HG03354 (cell line): ENCODE data around the gene MACROD2.

ENCODE experiments used
- ATAC-seq: cut with Tn5 transposase; IDR thresholded peaks from one replicate; pipeline ENCODE4 v1.9.1; 2021; ENCODE audit warnings: mild to moderate bottlenecking; ENCODE audit not compliant: unreplicated experiment, poor library complexity, severe bottlenecking

The MACROD2 gene

GRCh38 chr20:14600527-14600926, 605.2 kb downstream of the MACROD2 start:
- no peak for ATAC-seq

GRCh38 chr20:14604143-14604542, 608.8 kb downstream of the MACROD2 start:
- no peak for ATAC-seq

- ATAC-seq = no peak
Measured at GRCh38 chr20:14609328-14610221, 614.3 kb downstream of the MACROD2 start.

- ATAC-seq = no peak
Measured at GRCh38 chr20:14611479-14611878, 616.2 kb downstream of the MACROD2 start.

GRCh38 chr20:14612391-14612790, 617.1 kb downstream of the MACROD2 start:
- ATAC-seq = no peak

GRCh38 chr20:14616003-14616402, 620.7 kb downstream of the MACROD2 start:
- ATAC-seq = no peak

- ATAC-seq = no peak
Measured at GRCh38 chr20:14617123-14617522, 621.8 kb downstream of the MACROD2 start.

GRCh38 chr20:14619411-14619810, 624.1 kb downstream of the MACROD2 start:
- no peak for ATAC-seq

GRCh38 chr20:14622796-14623195, 627.5 kb downstream of the MACROD2 start:
- no peak for ATAC-seq

- ATAC-seq = no peak
Measured at GRCh38 chr20:14631011-14631410, 635.7 kb downstream of the MACROD2 start.

GRCh38 chr20:14632906-14633305, 637.6 kb downstream of the MACROD2 start:
- ATAC-seq = no peak

- ATAC-seq = no peak
Measured at GRCh38 chr20:14633507-14633906, 638.2 kb downstream of the MACROD2 start.

- ATAC-seq = no peak
Measured at GRCh38 chr20:14634665-14635064, 639.3 kb downstream of the MACROD2 start.

GRCh38 chr20:14637441-14637840, 642.1 kb downstream of the MACROD2 start:
- ATAC-seq = no peak

GRCh38 chr20:14643146-14643545, 647.8 kb downstream of the MACROD2 start:
- ATAC-seq = no peak

GRCh38 chr20:14643556-14643955, 648.2 kb downstream of the MACROD2 start:
- ATAC-seq = no peak

GRCh38 chr20:14644306-14645097, 649.2 kb downstream of the MACROD2 start:
- ATAC-seq = no peak

GRCh38 chr20:14647016-14647415, 651.7 kb downstream of the MACROD2 start:
- ATAC-seq = no peak

- no peak for ATAC-seq
Measured at GRCh38 chr20:14649662-14650061, 654.3 kb downstream of the MACROD2 start.

- no peak for ATAC-seq
Measured at GRCh38 chr20:14657266-14658005, 662.1 kb downstream of the MACROD2 start.
